GM12878 (cell line): Measurements from ENCODE around the gene ACSS1. TPM values are rescaled to one million over a fixed set of nuclear protein-coding genes. Genes with fewer than 3 reads are reported as not detected.

Experiments
- ATAC-seq: fragments of 200-7000 bp; cut with Tn5 transposase; 3 replicates; pipeline ENCODE4 v1.9.1; 2020; ENCODE audit warnings: mild to moderate bottlenecking, moderate library complexity
- BruUV-seq: library from RNA; stranded (reverse); fragments of 400-500 nt; replicated peaks from 2 replicates; lab custom pipeline; 2021; lab: Mats Ljungman, UMichigan
- CTCF ChIA-PET: fragments of 300-600 bp; sonication (Branson Sonifier 250); formaldehyde crosslinking; extraction: SDS; loops from one replicate; lab custom pipeline; 2021; ENCODE audit warnings: inconsistent platforms; lab: Yijun Ruan, JAX
- POLR2A ChIA-PET: fragments of 350-600 bp; formaldehyde crosslinking; extraction: SDS; loops from one replicate; lab custom pipeline; 2021; ENCODE audit warnings: inconsistent platforms; lab: Charles Lee
- RAD21 ChIA-PET: fragments of 300-600 bp; sonication (Branson Sonifier 250); formaldehyde crosslinking; loops from one replicate; lab custom pipeline; 2023; ENCODE audit warnings: antibody characterized with exemption; ENCODE audit not compliant: unreplicated experiment; lab: Charles Lee
- SMC1A ChIA-PET: fragments of 300-600 bp; sonication (Branson Sonifier 250); formaldehyde crosslinking; loops from one replicate; lab custom pipeline; 2023; ENCODE audit not compliant: unreplicated experiment, uncharacterized antibody; lab: Charles Lee
- DNase-seq: peaks from one replicate; pipeline ENCODE4 v3.0.0-alpha.2; 2011; ENCODE audit warnings: low read depth, low spot score
- FAIRE-seq: peaks from 3 replicates; lab custom pipeline; 2011; peaks lifted over from hg19 to GRCh38; lab: Jason Lieb, UNC
- H2AFZ ChIP-seq: 2 replicates; pipeline ENCODE4 v1.6.0; 2011; ENCODE audit warnings: low read depth, low read length, control low read depth; ENCODE audit not compliant: control insufficient read depth
- H3K27ac ChIP-seq: 2 replicates; pipeline ENCODE4 v1.5.1; 2011; ENCODE audit warnings: control low read depth; ENCODE audit not compliant: control insufficient read depth, insufficient read depth
- H3K27me3 ChIP-seq, 2 experiments: replicated peaks in 1 of 2; 2 replicates each; pipeline versions ENCODE4 v1.6.0 to v1.6.1; 2011; ENCODE audit warnings: low read length in 1 of 2; ENCODE audit not compliant: control insufficient read depth in 2 of 2, insufficient read depth in 2 of 2
- H3K36me3 ChIP-seq, 2 experiments: 2 replicates each; pipeline ENCODE4 v1.5.1; 2011; ENCODE audit warnings: low read length in 1 of 2; ENCODE audit not compliant: control insufficient read depth in 2 of 2, insufficient read depth in 2 of 2
- H3K4me1 ChIP-seq: 2 replicates; pipeline ENCODE4 v1.6.1; 2011; ENCODE audit warnings: mild to moderate bottlenecking, low read length, moderate library complexity, mixed read lengths; ENCODE audit not compliant: control insufficient read depth, insufficient read depth
- H3K4me2 ChIP-seq: 2 replicates; pipeline ENCODE4 v1.6.0; 2011; ENCODE audit warnings: control low read depth; ENCODE audit not compliant: control insufficient read depth, insufficient read depth
- H3K4me3 ChIP-seq: fragments of 200-600 bp; sonication (generic); 2 replicates; pipeline ENCODE4 v1.5.1; 2016
- H3K79me2 ChIP-seq: 2 replicates; pipeline ENCODE4 v1.6.0; 2011; ENCODE audit warnings: low read length; ENCODE audit not compliant: control insufficient read depth, insufficient read depth
- H3K9ac ChIP-seq: 2 replicates; pipeline ENCODE4 v1.8.0; 2011; ENCODE audit warnings: low read length, control low read depth, mixed read lengths; ENCODE audit not compliant: control insufficient read depth, insufficient read depth
- H3K9me3 ChIP-seq: replicated peaks from 3 replicates; pipeline ENCODE4 v1.5.1; 2011; ENCODE audit warnings: mild to moderate bottlenecking, low read length; ENCODE audit not compliant: control insufficient read depth, insufficient read depth
- H4K20me1 ChIP-seq: 2 replicates; pipeline ENCODE4 v1.6.0; 2011; ENCODE audit not compliant: control insufficient read depth, insufficient read depth
- BHLHE40 ChIP-seq, 2 experiments: fragments of 450-650 bp in 1 of 2; IDR thresholded peaks; 2 replicates each; pipeline ENCODE4 v1.6.1; 2011 to 2017; ENCODE audit warnings: low read depth in 2 of 2, borderline replicate concordance in 1 of 2, improper control_type of control experiment in 1 of 2, low read length in 1 of 2, mild to moderate bottlenecking in 1 of 2
- CREM ChIP-seq: IDR thresholded peaks from 2 replicates; pipeline ENCODE4 v1.6.1; 2014; ENCODE audit warnings: antibody characterized with exemption, low read depth
- EGR1 ChIP-seq, 2 experiments: IDR thresholded peaks; 1 replicate in 1 of 2; 2 replicates in 1 of 2; pipeline ENCODE4 v1.6.1; 2011 to 2012; ENCODE audit warnings: low read depth in 2 of 2, low read length in 2 of 2, borderline replicate concordance in 1 of 2, mild to moderate bottlenecking in 1 of 2, moderate library complexity in 1 of 2
- HDGF ChIP-seq: fragments of 450-650 bp; IDR thresholded peaks from 2 replicates; pipeline ENCODE4 v1.6.1; 2016; ENCODE audit warnings: antibody characterized with exemption
- JUND ChIP-seq: IDR thresholded peaks from 2 replicates; pipeline ENCODE4 v1.6.1; 2012; ENCODE audit warnings: low read depth, mild to moderate bottlenecking, low read length, improper control_type of control experiment, moderate library complexity
- NBN ChIP-seq: fragments of 450-650 bp; IDR thresholded peaks from 2 replicates; pipeline ENCODE4 v1.6.1; 2016
- RB1 ChIP-seq: fragments of 450-650 bp; formaldehyde crosslinking; IDR thresholded peaks from 2 replicates; pipeline ENCODE4 v1.6.1; 2017; ENCODE audit warnings: mild to moderate bottlenecking, borderline replicate concordance
- SMAD1 ChIP-seq: fragments of 450-650 bp; IDR thresholded peaks from 2 replicates; pipeline ENCODE4 v1.6.1; 2018; ENCODE audit warnings: mild to moderate bottlenecking, low read depth; ENCODE audit not compliant: partially characterized antibody
- SPI1 ChIP-seq: IDR thresholded peaks from 2 replicates; pipeline ENCODE4 v1.6.1; 2011; ENCODE audit warnings: low read depth, mild to moderate bottlenecking, low read length, moderate library complexity, borderline replicate concordance; ENCODE audit not compliant: insufficient read depth
- TARDBP ChIP-seq: IDR thresholded peaks from 2 replicates; pipeline ENCODE4 v1.6.1; 2016; ENCODE audit warnings: borderline replicate concordance
- TCF7 ChIP-seq: IDR thresholded peaks from 2 replicates; pipeline ENCODE4 v1.6.1; 2014; ENCODE audit warnings: antibody characterized with exemption, borderline replicate concordance
- ZSCAN29 ChIP-seq: fragments of 450-650 bp; IDR thresholded peaks from 2 replicates; pipeline ENCODE4 v1.6.1; 2017; ENCODE audit warnings: mild to moderate bottlenecking, moderate library complexity
- WGBS: methylation state at CpG from one replicate; pipeline ENCODE4 v1.1.6; 2016; ENCODE audit warnings: low lambda C conversion rate; ENCODE audit not compliant: insufficient replicate concordance, insufficient coverage; ENCODE audit errors: missing lambda C conversion rate; 5-methylcytosine and 5-hydroxymethylcytosine counted together
- in situ Hi-C: fragments of 300-500 bp; cut with MboI; formaldehyde crosslinking; loops from 9 replicates; pipeline ENCODE4 v1.14.3; 2018; ENCODE audit warnings: mixed read lengths
- intact Hi-C: fragments of 100-400 bp; cut with micrococcal nuclease; formaldehyde crosslinking; loops from one replicate; pipeline ENCODE4 v1.14.2; 2022; ENCODE audit not compliant: unreplicated experiment
- polyA plus RNA-seq, 11 experiments: library from polyadenylated mRNA; depleted of rRNA in 4 of 11; unstranded in 6 of 11; stranded (reverse) in 5 of 11; fragments of >200 nt; fragmentation: Nextera tagmentation in 4 of 11; fragmentation: Illumina TruSeq in 1 of 11; extraction: Ambion mirVana in 4 of 11; extraction: Trizol in 1 of 11; gene quantifications; 1 replicate in 1 of 11; 2 replicates in 10 of 11; pipeline versions ENCODE4 v1.2.1 to v1.2.3, GENCODE V29; 2011 to 2016; ENCODE audit warnings: inconsistent platforms in 2 of 11, missing spikeins in 2 of 11, low read depth in 1 of 11
- total RNA-seq, 4 experiments: library from RNA; depleted of rRNA in 3 of 4; stranded (reverse); fragments of >200 nt in 3 of 4; fragmentation: Illumina TruSeq in 1 of 4; extraction: Trizol in 1 of 4; gene quantifications; 2 replicates each; pipeline versions ENCODE4 v1.2.1 to v1.2.3, GENCODE V29; 2013 to 2021
- TF ChIP-seq, protein P1 (sequence below): fragments of 150-350 bp; IDR thresholded peaks from 2 replicates; pipeline ENCODE4 v1.6.1; 2016; ENCODE audit warnings: low read depth, low read length
- TF ChIP-seq, protein P2 (sequence below): IDR thresholded peaks from 2 replicates; pipeline ENCODE4 v1.6.1; 2011; ENCODE audit warnings: borderline replicate concordance, low read depth, mild to moderate bottlenecking, moderate library complexity, mixed read lengths, low read length; ENCODE audit not compliant: insufficient read depth; ENCODE audit errors: extremely low read length
- TF ChIP-seq, protein P3 (sequence below): fragments of 450-650 bp; formaldehyde crosslinking; IDR thresholded peaks from 2 replicates; pipeline ENCODE4 v1.4.0; 2020; ENCODE audit warnings: mild to moderate bottlenecking, moderate library complexity

The ACSS1 gene
- total and polyA plus RNA-seq, 10 of the 15 experiments (the other 5 are each of a cell fraction or from before 2014, with no cell fraction given) = 1.3 to 44.9 (median 31.1) TPM

DNA sequence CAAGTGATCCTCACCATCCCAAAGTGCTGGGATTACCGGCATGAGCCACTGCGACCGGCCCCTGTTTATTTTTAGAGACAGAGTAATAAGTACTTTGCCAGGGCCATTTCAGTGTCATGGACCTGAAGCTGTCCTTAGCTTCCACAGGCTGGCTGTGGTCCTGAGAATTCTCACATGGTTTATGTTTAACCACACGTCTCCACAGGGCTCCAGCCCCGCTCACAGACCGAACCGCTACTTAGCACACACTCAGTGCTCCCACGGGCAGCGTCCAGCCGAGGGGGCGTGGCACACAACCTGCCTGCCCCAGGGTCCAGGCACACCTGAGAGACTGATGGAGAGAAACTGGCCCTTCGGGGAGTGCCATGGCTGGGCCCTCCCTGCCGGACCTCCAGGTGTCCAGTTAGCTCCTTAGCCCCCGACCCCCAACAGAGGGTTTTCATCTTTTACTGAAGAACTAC, 11.7 kb downstream of the ACSS1 start:
- POLR2A ChIA-PET = interaction anchor here (0.7 kb wide), 1 partner anchor 9 kb away, joined by 3 read pairs; no protein-coding TSS in a partner anchor
- Histone ChIP-seq H4K20me1 (peaks cover 5% of the 10 kb centered on the region; the same call in 1 of the 2 replicates), H3K79me2 (no peaks in the 10 kb centered on the region; the same call in none of the 2 replicates), H3K9ac (no peak overlapping the region), H3K36me3 (peaks cover 4 to 11% of the 10 kb centered on the region in 2 experiments; a peak in 3 of 4 replicates), H3K4me2 (no peak overlapping the region), H3K27me3 (no peaks in the 10 kb centered on the region), H3K4me3 (no peak overlapping the region), H3K9me3 (no peaks in the 10 kb centered on the region), H3K4me1 (peaks cover 28% of the 10 kb centered on the region), H3K27ac (no peak overlapping the region), H2AFZ (no peak overlapping the region)
- SMC1A ChIA-PET = interaction anchor here (1.1 to 1.2 kb wide), 2 partner anchors 8 to 12 kb away, joined by 3 read pairs; no protein-coding TSS in a partner anchor
- 86% methylated on average over 14 of the region's 14 CpGs for WGBS
- FAIRE-seq = no peak
- TF ChIP-seq SMAD1 (no peak), TARDBP (no peak), NBN (no peak), TCF7 (no peak), HDGF (no peak), BHLHE40 (IDR thresholded peaks at IDR 0.05; ENCODE audit: borderline replicate concordance in 1 of 2, low read depth in 2 of 2, low read length in 1 of 2) (no peak), EGR1 (IDR thresholded peaks at IDR 0.05; ENCODE audit: borderline replicate concordance in 1 of 2, low read depth in 2 of 2, low read length in 2 of 2) (no peak), CREM (no peak), SPI1 (no peak), RB1 (no peak), ZSCAN29 (no peak), JUND (no peak)
- TF ChIP-seq, protein P1, sequence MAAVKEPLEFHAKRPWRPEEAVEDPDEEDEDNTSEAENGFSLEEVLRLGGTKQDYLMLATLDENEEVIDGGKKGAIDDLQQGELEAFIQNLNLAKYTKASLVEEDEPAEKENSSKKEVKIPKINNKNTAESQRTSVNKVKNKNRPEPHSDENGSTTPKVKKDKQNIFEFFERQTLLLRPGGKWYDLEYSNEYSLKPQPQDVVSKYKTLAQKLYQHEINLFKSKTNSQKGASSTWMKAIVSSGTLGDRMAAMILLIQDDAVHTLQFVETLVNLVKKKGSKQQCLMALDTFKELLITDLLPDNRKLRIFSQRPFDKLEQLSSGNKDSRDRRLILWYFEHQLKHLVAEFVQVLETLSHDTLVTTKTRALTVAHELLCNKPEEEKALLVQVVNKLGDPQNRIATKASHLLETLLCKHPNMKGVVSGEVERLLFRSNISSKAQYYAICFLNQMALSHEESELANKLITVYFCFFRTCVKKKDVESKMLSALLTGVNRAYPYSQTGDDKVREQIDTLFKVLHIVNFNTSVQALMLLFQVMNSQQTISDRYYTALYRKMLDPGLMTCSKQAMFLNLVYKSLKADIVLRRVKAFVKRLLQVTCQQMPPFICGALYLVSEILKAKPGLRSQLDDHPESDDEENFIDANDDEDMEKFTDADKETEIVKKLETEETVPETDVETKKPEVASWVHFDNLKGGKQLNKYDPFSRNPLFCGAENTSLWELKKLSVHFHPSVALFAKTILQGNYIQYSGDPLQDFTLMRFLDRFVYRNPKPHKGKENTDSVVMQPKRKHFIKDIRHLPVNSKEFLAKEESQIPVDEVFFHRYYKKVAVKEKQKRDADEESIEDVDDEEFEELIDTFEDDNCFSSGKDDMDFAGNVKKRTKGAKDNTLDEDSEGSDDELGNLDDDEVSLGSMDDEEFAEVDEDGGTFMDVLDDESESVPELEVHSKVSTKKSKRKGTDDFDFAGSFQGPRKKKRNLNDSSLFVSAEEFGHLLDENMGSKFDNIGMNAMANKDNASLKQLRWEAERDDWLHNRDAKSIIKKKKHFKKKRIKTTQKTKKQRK = no peak
- TF ChIP-seq, protein P2, sequence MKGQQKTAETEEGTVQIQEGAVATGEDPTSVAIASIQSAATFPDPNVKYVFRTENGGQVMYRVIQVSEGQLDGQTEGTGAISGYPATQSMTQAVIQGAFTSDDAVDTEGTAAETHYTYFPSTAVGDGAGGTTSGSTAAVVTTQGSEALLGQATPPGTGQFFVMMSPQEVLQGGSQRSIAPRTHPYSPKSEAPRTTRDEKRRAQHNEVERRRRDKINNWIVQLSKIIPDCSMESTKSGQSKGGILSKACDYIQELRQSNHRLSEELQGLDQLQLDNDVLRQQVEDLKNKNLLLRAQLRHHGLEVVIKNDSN = no peak
- TF ChIP-seq, protein P3, sequence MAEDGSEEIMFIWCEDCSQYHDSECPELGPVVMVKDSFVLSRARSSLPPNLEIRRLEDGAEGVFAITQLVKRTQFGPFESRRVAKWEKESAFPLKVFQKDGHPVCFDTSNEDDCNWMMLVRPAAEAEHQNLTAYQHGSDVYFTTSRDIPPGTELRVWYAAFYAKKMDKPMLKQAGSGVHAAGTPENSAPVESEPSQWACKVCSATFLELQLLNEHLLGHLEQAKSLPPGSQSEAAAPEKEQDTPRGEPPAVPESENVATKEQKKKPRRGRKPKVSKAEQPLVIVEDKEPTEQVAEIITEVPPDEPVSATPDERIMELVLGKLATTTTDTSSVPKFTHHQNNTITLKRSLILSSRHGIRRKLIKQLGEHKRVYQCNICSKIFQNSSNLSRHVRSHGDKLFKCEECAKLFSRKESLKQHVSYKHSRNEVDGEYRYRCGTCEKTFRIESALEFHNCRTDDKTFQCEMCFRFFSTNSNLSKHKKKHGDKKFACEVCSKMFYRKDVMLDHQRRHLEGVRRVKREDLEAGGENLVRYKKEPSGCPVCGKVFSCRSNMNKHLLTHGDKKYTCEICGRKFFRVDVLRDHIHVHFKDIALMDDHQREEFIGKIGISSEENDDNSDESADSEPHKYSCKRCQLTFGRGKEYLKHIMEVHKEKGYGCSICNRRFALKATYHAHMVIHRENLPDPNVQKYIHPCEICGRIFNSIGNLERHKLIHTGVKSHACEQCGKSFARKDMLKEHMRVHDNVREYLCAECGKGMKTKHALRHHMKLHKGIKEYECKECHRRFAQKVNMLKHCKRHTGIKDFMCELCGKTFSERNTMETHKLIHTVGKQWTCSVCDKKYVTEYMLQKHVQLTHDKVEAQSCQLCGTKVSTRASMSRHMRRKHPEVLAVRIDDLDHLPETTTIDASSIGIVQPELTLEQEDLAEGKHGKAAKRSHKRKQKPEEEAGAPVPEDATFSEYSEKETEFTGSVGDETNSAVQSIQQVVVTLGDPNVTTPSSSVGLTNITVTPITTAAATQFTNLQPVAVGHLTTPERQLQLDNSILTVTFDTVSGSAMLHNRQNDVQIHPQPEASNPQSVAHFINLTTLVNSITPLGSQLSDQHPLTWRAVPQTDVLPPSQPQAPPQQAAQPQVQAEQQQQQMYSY (CRISPR knock-in tag) = no peak
- intact Hi-C loops (no loop called here), in situ Hi-C loops (no loop called here)
- no peak for ATAC-seq
- RAD21 ChIA-PET = no interaction called here
- DNase-seq = no peak
- BruUV-seq = no TSS peak
- CTCF ChIA-PET = interaction anchor here (1.1 kb wide), 1 partner anchor 19 kb away, joined by 3 read pairs; no protein-coding TSS in a partner anchor
